T follicular helper cell (primary cell): Measurements from ENCODE around the gene HTR2C.
"Not testable (repeated sequence)": the region's sequence is repeated elsewhere in the genome, so short reads cannot be mapped to it uniquely, and the experiment has no call there.

Source experiments
- DNase-seq: peaks from one replicate; pipeline ENCODE4 v3.0.0-alpha.2; 2020; ENCODE audit warnings: low read depth
- total RNA-seq, 2 experiments: gene quantifications; one replicate each; lab custom pipeline; 2026; lab: John Stamatoyannopoulos, UW

Gene HTR2C
- total RNA-seq, result 0 reads per million in 2 experiments

DNA sequence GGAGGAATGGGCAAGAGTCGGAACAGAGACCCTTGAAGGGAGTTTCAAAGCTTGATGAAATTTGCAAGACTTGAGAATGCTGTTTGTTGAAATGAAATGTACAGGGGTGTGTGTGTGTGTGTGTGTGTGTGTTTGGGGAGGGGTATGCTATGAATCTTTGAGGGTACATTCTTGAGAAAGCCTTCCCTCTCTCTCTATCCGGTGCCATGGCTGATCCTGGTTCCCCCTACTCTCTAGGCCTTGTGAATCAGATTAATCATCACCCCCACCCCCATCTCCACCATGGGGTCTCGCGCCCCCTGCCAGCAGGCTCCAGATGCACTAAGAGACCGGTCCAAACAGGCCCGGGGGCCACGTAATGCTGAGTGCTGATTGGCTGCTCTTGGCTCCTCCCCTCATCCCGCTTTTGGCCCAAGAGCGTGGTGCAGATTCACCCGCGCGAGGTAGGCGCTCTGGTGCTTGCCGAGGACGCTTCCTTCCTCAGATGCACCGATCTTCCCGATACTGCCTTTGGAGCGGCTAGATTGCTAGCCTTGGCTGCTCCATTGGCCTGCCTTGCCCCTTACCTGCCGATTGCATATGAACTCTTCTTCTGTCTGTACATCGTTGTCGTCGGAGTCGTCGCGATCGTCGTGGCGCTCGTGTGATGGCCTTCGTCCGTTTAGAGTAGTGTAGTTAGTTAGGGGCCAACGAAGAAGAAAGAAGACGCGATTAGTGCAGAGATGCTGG, at the start of gene HTR2C:
Gene HTR2C (plus strand): TSS at position 441 of the 729 bp plus-strand sequence. CDS start 142,851 bp downstream, outside the sequence.
- DNase-seq, result no peak

DNA sequence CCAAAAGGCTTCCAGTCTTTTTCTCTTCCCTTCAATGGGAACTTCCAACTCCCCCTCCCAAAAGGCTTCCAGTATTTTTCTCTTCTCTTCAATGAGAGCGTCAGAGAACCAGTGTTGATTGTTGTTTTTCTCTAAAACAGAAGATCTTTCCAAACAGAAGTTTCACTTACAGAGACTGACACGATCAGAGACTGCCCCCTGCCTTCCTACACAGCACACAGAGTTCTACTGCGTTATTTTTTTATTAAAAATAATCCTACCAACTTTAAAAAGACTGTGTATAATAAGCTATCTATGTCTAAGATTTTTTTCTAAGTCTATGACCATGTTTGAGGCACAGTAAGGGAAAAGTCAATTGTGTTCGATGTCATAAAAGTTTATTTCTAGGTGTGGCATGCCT, 3.5 kb upstream of the HTR2C start:
- no peak for DNase-seq

DNA sequence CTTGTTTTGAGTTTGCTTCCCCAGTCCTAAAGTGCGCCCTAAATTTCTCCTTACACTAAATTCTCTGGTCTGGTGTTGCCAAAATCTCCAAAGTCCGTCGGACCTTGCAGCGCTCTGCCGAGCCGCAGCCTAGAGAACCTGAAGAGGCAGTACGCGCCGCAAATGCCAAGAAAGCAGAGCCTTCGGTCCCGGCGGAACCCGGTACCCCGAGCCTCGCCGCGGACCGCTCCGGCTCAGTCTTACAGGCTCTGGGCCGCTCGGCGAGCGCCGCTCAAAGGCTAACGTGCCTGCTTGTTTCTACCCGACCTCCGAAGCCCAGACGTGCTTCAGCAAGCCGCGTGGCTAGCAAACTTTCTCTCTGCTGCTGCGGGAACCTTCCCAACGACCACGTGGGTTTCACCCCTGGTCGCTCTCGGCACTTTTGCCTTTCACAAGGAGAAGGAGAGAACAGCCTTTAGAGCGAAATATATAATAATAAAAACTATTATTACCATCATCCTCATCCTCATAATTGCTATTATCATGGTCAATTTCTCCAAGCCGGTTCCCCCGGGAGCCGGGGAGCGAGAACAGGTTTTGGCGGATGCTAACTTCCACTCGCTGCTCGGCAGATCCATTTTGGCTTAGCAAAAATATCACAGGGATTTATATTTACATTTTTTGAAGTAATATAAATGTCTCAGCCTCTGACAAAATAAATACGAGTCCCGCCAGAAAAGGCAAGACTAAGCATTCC, 2.2 kb upstream of the HTR2C start:
- DNase-seq, result no peak

DNA sequence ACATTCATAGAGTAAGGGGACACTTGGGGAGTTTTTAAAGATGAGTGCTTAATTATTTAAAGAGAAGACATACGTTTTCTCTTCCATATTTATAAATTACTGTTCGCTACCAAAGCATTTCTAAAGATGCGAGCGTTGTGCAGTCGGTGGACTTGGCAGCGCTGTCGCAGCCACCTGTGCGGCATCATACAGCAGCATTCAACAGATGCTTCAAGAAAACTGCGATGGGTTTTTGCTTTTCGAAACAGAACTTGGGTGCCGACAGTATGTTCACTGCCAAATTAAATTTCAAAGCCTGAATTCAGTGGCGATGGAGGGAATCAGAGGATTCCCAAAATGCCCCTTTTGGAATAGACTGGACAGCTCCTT, 1.6 kb upstream of the HTR2C start:
- DNase-seq, result no peak

DNA sequence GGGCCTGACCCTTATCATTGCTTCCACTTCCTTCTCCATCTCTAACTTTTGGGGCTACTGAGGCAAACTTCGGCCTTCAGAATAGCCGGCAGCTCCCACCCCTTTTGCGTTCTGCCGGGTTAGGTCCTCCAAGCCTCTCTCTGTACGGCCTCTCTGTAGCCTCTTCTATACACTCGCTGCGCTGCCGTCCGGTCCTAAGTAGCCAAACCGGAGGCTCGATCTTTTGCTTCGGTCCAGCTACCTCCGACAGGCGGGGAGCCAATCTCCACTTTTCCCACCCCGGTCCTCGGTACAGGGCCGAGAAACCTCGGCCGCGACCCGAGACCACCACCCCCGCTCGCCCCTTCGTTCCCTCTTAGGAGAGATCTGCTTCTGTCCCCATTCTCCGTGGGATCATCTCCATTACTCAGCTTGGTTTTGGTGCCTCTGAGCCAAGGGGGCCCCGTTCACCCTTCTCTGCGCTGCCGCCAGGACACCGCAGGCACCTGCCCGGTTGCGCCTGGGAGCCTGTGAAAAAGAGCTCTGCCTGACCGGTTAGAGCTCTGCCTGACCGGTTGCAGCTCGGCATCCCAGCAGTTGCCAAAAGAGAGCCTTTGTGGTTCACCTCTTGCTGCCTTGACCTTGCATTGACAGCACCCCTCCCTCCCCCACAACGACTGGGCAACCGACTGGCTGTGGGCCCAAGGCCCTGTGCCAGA, 1.0 kb upstream of the HTR2C start:
- no peak for DNase-seq

DNA sequence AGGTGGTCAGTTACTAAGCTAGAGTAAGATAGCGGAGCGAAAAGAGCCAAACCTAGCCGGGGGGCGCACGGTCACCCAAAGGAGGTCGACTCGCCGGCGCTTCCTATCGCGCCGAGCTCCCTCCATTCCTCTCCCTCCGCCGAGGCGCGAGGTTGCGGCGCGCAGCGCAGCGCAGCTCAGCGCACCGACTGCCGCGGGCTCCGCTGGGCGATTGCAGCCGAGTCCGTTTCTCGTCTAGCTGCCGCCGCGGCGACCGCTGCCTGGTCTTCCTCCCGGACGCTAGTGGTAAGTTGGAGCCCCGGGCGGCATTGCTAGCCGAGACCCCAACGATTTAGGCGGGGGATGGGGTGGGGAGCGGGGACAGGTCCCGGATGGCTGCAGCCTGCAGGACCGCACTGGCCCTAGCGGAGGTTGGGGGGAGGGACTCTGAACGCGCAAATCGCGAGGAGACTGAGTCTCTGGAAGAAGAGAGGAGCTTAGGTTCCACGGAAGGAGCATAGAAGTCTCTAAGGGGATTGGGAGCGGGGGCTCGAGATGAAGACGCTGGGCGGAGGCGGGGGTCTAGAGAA, 573 bp downstream of the HTR2C start:
- no peak for DNase-seq

DNA sequence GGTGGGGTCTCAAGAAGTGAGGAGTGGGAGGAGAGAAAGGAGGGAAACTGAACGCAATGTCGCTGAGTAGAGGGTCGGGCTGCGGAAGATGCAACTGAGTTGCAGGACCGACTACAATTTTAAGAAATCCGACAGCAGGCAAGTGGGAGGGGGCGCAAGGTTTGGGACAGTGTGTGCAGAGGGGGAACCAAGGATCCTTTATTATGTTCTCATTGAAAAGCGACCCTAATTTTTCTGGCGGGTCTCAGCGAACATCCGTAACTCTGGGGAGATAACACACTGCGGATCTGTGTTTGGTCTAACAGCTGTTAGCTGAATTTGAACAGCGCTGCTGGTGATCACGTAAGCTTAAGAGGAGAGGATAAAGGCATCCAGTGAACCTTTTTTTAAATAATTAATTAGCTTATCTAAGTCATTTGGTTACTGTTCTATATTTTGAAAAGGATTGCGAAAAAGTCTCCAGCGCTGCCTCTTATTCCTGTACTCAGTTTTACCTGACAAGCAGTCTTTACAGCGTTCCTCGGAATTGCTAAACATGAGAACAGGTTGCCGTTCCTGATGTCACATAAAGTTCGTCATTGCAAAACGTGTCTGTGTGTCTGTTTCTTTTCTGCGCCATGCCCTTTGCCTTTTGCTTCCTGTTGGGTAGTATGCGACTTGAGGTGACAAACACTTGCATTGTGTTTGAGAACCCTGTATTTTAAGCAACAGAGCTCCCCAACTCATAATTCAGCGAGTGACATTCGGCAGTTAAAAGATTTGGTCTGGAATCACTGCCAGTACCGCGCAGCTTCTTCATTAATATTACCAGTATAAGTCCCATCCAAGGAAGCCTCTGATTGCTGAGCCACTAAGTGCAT, 1.3 kb downstream of the HTR2C start:
- DNase-seq, result no peak

DNA sequence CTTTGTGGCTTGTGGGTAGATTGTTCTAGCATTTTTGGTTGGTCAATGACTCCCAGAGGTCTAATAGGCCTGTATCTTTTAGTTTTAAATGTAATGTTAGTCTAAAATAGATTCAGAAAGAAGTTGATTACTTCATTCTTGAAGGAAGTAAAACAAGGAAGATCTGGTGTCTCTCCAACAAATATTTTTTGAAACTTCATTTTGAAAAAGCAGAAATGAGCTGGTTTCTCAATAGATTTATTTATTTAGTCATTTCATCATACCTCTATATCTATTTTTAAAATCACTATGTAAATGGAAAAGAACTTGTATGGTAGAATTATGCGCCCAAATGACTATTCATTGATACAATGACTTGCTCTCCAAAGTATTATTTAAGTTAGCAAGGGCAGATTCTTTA, 7.2 kb downstream of the HTR2C start:
- DNase-seq, result no peak

DNA sequence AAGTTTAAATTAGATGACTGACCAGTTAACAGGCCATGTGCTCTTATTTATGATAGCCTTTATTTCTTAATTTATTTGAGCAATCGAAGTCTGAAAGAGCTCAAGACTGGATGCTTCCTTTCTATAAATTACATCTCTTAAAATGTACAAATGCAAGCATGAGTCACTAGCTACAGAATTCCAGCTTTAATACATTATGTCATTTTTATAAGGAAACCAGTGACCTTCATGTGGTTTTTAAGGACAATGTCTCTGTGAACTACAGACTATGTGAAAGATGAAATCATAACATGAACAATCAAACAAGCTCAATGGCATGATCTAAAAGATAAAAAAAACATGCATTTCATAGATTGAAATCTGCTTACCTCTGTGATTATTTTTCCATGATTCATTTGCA, 15.4 kb downstream of the HTR2C start:
- DNase-seq, result no peak

DNA sequence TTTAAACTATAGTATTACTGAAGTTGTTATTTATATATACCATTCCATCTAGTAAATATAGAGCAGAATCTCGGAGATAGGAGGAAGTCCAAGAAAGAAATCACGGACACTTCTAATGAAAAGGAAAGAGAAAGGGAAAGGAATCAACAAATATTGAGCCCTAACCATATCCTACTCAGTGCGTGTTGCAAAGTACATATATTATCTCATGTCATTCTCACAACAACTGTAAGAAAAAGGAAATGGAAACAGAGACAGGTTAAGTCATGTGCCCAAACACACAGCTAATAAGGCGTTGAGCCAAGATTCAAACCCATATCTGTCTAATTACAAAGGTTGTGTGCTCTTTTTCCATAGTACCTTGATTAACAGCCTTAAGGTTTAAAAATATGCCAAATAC, 16.0 kb downstream of the HTR2C start:
- no peak for DNase-seq

DNA sequence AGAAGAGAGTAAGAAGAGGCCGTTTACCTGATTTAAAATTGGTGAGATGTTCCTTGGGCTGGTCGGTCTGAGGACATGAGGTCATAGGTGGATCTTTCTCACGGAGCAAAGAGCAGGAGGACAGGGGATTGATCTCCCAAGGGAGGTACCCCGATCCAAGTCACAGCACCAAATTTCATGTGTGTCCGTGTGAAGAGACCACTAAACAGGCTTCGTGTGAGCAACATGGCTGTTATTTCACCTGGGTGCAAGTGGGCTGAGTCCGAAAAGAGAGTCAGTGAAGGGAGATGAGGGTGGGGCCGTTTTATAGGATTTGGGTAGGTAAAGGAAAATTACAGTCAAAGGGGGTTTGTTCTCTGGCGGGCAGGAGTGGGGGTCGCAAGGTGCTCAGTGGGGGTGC, 22.7 kb downstream of the HTR2C start:
- DNase-seq, result not testable (repeated sequence)

DNA sequence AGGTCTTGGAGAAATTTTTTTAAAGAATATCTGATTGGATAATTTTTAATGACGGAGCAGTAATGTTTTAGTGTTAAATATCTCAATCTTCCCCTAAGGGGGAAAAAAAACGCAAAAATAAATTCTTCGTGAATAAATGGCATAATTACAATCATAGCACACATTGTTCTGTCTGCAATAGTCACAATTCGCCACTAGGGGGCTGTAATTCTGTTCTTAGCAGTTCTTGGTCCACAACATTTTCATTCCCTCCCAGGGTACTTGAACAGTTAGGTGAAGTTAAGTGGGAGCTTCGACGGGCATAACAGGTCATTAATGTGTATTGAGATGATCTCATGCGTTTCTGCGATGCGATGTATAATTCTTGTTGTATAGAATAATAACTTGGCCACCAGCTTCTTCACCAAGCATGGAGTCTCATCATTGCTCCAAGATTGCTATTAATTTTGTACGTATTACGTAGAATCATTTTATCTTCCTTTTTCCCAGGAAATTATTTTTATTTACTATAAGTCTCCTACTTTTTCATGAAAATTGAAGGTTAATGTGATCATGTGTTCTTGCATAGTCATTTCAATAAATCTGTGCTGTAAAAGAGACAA, 27.2 kb downstream of the HTR2C start:
- no peak for DNase-seq

DNA sequence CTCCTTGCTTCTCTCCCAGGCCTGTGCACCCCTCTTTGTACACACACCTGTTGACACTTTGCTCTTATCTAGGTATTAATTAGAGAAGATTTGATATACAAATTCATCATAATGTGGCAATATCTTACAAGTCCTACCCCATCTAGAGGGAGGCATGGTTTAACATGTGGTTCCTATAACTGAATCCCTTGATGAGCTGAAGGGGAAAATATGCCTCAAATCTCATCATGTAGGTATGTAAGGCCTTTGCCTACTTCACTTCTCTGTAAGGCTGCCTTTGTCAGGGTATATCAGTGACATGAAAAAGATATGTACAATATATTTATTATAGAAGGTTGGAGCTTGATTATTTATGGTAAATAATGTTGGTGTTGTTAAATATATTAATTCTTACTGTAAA, 31.9 kb downstream of the HTR2C start:
- no peak for DNase-seq

DNA sequence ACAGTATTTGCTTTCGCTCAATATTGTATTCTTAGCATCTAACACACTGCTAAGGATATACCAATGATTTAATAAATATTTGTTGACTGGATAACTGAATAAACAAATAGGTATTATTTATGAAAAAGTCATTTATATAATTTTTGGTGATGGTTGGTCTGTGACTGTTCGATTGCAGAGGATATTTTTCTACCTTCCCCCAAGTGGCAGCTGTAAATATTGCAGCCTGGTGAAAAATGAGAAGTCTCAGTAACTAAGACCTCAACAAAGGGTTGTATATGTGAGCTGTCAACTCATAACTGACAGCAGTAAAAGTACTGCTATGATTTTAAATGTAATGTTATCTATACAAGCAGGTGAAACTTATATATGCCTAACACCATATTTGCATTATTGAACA, 36.0 kb downstream of the HTR2C start:
- no peak for DNase-seq

DNA sequence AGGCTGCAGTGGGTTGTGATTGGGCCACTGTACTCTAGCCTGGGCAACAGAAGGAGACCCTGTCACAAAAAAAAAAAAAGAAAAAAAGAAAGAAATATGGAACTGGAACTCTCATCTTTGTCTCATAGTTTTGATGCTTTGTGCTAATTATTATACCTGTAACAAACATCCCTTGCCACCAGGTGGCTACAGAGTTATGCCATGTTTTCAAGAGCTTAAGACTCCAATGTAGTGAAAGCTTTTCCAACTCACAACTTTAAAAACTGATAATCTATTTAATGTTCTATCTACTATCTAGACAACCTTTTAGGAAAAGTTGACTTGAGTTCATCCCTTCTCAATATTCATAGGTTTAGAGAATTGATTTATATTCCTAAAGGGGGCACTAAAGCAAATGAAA, 42.4 kb downstream of the HTR2C start:
- no peak for DNase-seq

DNA sequence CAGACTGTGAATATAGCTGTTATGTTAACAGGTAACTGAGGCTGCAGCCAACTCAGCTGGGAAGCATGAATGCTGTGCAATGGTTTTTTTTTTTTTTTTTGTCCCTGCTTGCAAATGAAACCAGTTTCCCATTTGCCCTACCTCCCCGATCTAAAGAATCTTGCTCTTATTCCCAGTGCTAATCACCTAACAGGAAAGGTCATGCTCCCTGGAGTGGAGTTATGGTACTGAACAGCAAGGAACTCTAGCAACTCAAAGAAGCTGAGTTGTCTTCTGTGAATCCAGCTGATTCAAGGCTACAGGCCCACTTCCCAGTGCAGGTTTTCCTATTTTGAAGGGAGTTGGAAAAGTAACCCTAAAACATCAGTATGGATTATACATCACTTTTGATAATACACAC, 52.1 kb downstream of the HTR2C start:
- no peak for DNase-seq

DNA sequence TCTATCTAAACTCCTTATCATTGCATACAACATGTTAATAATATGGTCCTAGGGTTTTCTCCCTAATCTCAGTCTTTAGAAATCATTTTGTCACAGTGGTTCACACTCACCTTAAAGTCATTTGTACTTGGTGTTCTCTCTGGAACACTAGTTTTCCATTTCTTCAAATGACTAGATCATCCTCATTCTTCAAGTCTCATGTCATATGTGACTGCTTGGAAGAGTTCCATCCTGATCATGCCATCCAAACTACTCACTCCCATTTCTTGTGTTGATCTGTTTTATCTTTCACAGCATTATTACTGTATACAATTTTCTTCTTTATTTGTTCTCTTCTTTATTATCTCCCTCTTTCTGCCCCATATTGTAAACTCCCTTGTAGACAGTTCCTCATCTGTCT, 66.5 kb downstream of the HTR2C start:
- DNase-seq, result no peak

DNA sequence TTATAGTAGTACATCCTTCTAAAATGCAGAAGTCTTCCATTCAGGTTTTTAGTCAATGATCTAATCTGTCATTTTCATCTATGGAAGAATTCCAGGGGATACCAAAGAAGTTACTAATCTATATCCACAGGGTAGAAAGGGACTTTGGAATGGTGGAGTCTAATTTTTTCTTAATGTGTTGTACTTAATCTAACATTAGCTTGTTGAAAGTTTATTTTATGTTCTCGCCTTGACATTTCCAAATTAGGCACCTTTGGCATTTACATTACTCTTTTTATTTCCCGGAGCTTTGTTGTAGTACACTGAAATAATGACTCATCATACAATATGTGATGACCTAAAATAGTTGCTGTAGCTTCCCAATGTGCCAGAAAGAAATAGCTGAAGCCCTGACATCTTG, 91.5 kb downstream of the HTR2C start:
- DNase-seq, result no peak

DNA sequence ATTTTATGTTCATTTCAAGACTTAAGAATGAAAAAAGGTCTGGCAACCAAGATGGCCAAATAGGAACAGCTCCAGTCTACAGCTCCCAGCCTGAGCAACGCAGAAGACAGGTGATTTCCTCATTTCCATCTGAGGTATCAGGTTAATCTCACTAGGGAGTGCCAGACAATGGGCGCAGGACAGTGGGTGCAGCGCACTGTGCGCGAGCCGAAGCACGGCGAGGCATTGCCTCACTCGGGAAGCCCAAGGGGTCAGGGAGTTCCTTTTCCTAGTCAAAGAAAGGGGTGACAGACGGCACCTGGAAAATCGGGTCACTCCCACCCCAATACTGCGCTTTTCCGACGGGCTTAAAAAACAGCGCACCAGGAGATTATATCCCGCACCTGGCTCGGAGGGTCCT, 116.6 kb downstream of the HTR2C start:
- DNase-seq, result not testable (repeated sequence)

DNA sequence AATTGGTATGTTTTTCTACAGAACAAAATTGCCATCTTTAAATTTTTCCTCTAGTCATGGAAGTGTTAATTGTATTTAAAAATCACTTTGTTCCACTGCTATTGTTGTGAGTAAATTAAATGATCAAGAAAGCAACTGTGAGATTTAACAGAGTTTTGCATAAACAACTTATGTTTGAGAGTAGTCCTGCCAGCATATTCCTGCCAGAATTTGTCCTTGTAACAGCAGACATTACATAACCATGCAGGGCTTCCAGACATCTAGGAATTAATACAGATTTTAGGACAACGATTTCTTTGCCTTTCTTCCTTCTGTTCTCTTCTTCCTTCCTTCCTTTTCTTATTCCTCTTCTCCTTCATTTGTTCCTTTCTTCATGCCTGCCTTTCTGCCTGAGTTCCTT, 125.5 kb downstream of the HTR2C start:
- DNase-seq, result no peak

DNA sequence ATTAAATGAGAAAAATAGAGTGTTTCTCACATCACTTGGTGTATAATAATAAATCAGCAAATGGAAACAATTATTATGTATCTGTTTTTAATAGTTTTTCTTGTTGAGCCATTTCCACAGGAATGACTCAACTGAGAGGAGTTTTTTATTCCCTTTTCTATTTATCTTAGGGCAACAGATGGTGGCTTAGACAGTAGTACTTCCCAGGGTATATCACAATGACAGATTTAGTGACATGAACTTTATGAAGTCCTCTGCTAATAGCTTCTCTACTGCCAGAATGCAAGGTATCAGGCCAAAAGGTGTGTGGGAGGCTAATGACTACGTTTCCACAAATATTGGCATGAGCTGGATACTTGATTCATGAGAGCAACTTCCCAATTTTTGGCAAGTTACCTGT, 126.7 kb downstream of the HTR2C start:
- no peak for DNase-seq
